ENCODE measurements around the gene GDPD5. TPM values are rescaled to one million over a fixed set of nuclear protein-coding genes. Genes with fewer than 3 reads are reported as not detected.

GDPD5 gene
- total and polyA plus RNA-seq, 10 of the 15 experiments (the other 5 are each of a cell fraction or from before 2014, with no cell fraction given), result 0.10 to 30.0 (median 6.7) TPM

DNA sequence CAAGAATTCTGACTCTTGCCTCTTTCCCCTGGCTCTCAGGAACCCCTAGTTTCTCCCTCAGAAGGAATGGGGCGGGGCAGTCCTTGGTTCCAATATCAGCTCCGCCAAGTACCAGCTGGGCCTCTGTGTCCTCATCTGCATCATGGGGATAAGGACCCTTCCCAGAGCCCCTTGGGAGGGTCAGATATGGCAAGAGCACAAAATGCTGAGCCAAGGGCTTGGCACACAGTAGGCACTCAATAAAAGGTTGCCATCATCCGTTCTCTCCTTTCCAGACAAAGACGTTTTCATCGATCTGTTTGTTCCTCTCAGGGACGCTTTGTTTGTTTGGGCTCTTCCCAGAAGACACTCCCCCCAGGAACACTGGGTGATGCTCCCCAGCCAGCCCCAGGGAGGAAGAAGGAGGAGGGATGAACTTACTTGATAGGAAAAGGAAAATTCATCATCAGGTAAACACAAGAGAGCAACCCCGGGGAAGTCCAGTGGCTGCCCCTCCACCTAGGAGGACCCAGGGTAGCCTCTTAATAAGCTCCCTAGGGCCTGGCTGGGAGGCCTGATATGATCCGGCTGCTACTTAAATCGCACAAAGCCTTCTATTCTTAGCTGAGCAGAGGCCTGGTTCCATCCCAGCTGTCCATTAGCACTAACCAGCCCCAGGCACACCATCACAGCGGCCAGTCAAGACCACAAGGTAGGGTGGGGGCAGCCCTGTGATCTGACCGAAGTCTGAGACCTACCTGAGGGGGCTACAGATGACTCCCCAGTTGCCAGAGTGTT, 19.6 kb downstream of the GDPD5 start (continued):
- TF ChIP-seq, protein P1, sequence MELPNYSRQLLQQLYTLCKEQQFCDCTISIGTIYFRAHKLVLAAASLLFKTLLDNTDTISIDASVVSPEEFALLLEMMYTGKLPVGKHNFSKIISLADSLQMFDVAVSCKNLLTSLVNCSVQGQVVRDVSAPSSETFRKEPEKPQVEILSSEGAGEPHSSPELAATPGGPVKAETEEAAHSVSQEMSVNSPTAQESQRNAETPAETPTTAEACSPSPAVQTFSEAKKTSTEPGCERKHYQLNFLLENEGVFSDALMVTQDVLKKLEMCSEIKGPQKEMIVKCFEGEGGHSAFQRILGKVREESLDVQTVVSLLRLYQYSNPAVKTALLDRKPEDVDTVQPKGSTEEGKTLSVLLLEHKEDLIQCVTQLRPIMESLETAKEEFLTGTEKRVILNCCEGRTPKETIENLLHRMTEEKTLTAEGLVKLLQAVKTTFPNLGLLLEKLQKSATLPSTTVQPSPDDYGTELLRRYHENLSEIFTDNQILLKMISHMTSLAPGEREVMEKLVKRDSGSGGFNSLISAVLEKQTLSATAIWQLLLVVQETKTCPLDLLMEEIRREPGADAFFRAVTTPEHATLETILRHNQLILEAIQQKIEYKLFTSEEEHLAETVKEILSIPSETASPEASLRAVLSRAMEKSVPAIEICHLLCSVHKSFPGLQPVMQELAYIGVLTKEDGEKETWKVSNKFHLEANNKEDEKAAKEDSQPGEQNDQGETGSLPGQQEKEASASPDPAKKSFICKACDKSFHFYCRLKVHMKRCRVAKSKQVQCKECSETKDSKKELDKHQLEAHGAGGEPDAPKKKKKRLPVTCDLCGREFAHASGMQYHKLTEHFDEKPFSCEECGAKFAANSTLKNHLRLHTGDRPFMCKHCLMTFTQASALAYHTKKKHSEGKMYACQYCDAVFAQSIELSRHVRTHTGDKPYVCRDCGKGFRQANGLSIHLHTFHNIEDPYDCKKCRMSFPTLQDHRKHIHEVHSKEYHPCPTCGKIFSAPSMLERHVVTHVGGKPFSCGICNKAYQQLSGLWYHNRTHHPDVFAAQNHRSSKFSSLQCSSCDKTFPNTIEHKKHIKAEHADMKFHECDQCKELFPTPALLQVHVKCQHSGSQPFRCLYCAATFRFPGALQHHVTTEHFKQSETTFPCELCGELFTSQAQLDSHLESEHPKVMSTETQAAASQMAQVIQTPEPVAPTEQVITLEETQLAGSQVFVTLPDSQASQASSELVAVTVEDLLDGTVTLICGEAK (IDR thresholded peaks at IDR 0.05; ENCODE audit: borderline replicate concordance), result no peak
- TF ChIP-seq ESRRA (IDR thresholded peaks at IDR 0.05; ENCODE audit: low read length), result no peak
- TF ChIP-seq, protein P2, sequence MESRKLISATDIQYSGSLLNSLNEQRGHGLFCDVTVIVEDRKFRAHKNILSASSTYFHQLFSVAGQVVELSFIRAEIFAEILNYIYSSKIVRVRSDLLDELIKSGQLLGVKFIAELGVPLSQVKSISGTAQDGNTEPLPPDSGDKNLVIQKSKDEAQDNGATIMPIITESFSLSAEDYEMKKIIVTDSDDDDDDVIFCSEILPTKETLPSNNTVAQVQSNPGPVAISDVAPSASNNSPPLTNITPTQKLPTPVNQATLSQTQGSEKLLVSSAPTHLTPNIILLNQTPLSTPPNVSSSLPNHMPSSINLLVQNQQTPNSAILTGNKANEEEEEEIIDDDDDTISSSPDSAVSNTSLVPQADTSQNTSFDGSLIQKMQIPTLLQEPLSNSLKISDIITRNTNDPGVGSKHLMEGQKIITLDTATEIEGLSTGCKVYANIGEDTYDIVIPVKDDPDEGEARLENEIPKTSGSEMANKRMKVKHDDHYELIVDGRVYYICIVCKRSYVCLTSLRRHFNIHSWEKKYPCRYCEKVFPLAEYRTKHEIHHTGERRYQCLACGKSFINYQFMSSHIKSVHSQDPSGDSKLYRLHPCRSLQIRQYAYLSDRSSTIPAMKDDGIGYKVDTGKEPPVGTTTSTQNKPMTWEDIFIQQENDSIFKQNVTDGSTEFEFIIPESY (IDR thresholded peaks at IDR 0.05), result no peak
- TF ChIP-seq, protein P3, sequence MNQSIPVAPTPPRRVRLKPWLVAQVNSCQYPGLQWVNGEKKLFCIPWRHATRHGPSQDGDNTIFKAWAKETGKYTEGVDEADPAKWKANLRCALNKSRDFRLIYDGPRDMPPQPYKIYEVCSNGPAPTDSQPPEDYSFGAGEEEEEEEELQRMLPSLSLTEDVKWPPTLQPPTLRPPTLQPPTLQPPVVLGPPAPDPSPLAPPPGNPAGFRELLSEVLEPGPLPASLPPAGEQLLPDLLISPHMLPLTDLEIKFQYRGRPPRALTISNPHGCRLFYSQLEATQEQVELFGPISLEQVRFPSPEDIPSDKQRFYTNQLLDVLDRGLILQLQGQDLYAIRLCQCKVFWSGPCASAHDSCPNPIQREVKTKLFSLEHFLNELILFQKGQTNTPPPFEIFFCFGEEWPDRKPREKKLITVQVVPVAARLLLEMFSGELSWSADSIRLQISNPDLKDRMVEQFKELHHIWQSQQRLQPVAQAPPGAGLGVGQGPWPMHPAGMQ (IDR thresholded peaks at IDR 0.05; ENCODE audit: borderline replicate concordance), result no peak
- no peak for TF ChIP-seq BCL11A (IDR thresholded peaks at IDR 0.05; ENCODE audit: low read depth, low read length)
- TF ChIP-seq MYC (IDR thresholded peaks at IDR 0.05; ENCODE audit: insufficient read depth, insufficient read length, insufficient replicate concordance, low read length, severe bottlenecking), result no peak
- TF ChIP-seq TCF12 (IDR thresholded peaks at IDR 0.05; ENCODE audit: low read depth, low read length), result no peak
- TF ChIP-seq MYB (IDR thresholded peaks at IDR 0.05; ENCODE audit: borderline replicate concordance, low read depth, low read length), result no peak
